ENCODE measurements around the gene POLR1C. TPM values are rescaled to one million over a fixed set of nuclear protein-coding genes. Genes with fewer than 3 reads are reported as not detected.
A peak's percentile ranks its signal among the peaks of the same experiment; 100 is the strongest.
"Not testable (repeated sequence)": the region's sequence is repeated elsewhere in the genome, so short reads cannot be mapped to it uniquely, and the experiment has no call there.

POLR1C gene
- total RNA-seq, 1 donor from 2014 or later, result 91.7 TPM

- peaks cover 63% of the 10 kb centered on the region for H3K36me3 Mint-ChIP-seq (ENCODE audit: low read depth)
- H3K4me3 Mint-ChIP-seq, result no peak overlapping the region
- peaks cover 3% of the 10 kb centered on the region for H3K4me1 Mint-ChIP-seq
- no peaks in the 10 kb centered on the region for H3K27me3 Mint-ChIP-seq
- intact Hi-C loops (cut with micrococcal nuclease), result no loop called here
- DNase-seq, result no peak
- no peak overlapping the region for H3K27ac Mint-ChIP-seq
- no peaks in the 10 kb centered on the region for H3K9me3 Mint-ChIP-seq
Measured at GRCh38 chr6:43532201-43532600, 15.3 kb downstream of the POLR1C start.

GRCh38 chr6:43538986-43539385, 22.1 kb downstream of the POLR1C start:
- H3K27ac Mint-ChIP-seq; H3K4me3 Mint-ChIP-seq; DNase-seq; H3K4me1 Mint-ChIP-seq; H3K9me3 Mint-ChIP-seq; H3K27me3 Mint-ChIP-seq; intact Hi-C loops (cut with micrococcal nuclease): not testable (repeated sequence)
- H3K36me3 Mint-ChIP-seq (ENCODE audit: low read depth), result peaks cover 51% of the 10 kb centered on the region

GRCh38 chr6:43539409-43539808, 22.5 kb downstream of the POLR1C start:
- H3K27me3 Mint-ChIP-seq; H3K4me3 Mint-ChIP-seq; H3K9me3 Mint-ChIP-seq; H3K4me1 Mint-ChIP-seq; DNase-seq; intact Hi-C loops (cut with micrococcal nuclease); H3K27ac Mint-ChIP-seq: not testable (repeated sequence)
- peaks cover 53% of the 10 kb centered on the region for H3K36me3 Mint-ChIP-seq (ENCODE audit: low read depth)

- intact Hi-C loops (cut with micrococcal nuclease), result no loop called here
- Mint-ChIP-seq H3K27ac (no peak overlapping the region), H3K9me3 (no peaks in the 10 kb centered on the region), H3K36me3 (ENCODE audit: low read depth) (peaks cover 54% of the 10 kb centered on the region), H3K4me1 (peaks cover 1% of the 10 kb centered on the region), H3K27me3 (no peaks in the 10 kb centered on the region), H3K4me3 (no peak overlapping the region)
- DNase-seq, result no peak
Measured at GRCh38 chr6:43540507-43540906, 23.6 kb downstream of the POLR1C start.

- no peaks in the 10 kb centered on the region for H3K27me3 Mint-ChIP-seq
- H3K9me3 Mint-ChIP-seq, result no peaks in the 10 kb centered on the region
- peaks cover 64% of the 10 kb centered on the region for H3K36me3 Mint-ChIP-seq (ENCODE audit: low read depth)
- intact Hi-C loops (cut with micrococcal nuclease), result no loop called here
- no peak overlapping the region for H3K27ac Mint-ChIP-seq
- no peak overlapping the region for H3K4me3 Mint-ChIP-seq
- peaks cover 1% of the 10 kb centered on the region for H3K4me1 Mint-ChIP-seq
- DNase-seq, result no peak
Measured at GRCh38 chr6:43541774-43542471, 25.0 kb downstream of the POLR1C start.

- Mint-ChIP-seq H3K36me3 (ENCODE audit: low read depth) (peaks cover 63% of the 10 kb centered on the region), H3K4me1 (peaks cover 1% of the 10 kb centered on the region), H3K27me3 (no peaks in the 10 kb centered on the region)
Measured at GRCh38 chr6:43544461-43544860, 27.6 kb downstream of the POLR1C start.

GRCh38 chr6:43547222-43547621, 30.3 kb downstream of the POLR1C start:
- peaks cover 1% of the 10 kb centered on the region for H3K4me1 Mint-ChIP-seq
- H3K4me3 Mint-ChIP-seq, result no peak overlapping the region
- H3K36me3 Mint-ChIP-seq (ENCODE audit: low read depth), result peaks cover 70% of the 10 kb centered on the region
- no peak overlapping the region for H3K27ac Mint-ChIP-seq
- no peaks in the 10 kb centered on the region for H3K27me3 Mint-ChIP-seq
- no peak for DNase-seq
- no peaks in the 10 kb centered on the region for H3K9me3 Mint-ChIP-seq
- intact Hi-C loops (cut with micrococcal nuclease), result no loop called here

More at GRCh38 chr6:43544461-43544860, 27.6 kb downstream of the POLR1C start:
- Mint-ChIP-seq H3K4me3 (no peak overlapping the region), H3K9me3 (no peaks in the 10 kb centered on the region), H3K27ac (no peak overlapping the region)
- DNase-seq, result no peak
- intact Hi-C loops (cut with micrococcal nuclease), result no loop called here

- H3K4me1 Mint-ChIP-seq; H3K27ac Mint-ChIP-seq; intact Hi-C loops (cut with micrococcal nuclease); H3K27me3 Mint-ChIP-seq; H3K9me3 Mint-ChIP-seq; H3K4me3 Mint-ChIP-seq; DNase-seq: not testable (repeated sequence)
- H3K36me3 Mint-ChIP-seq (ENCODE audit: low read depth), result peaks cover 74% of the 10 kb centered on the region
Measured at GRCh38 chr6:43557620-43558019, 40.7 kb downstream of the POLR1C start.

- Mint-ChIP-seq H3K4me3 (no peak overlapping the region), H3K27me3 (no peaks in the 10 kb centered on the region), H3K9me3 (no peaks in the 10 kb centered on the region), H3K4me1 (no peaks in the 10 kb centered on the region), H3K27ac (no peak overlapping the region), H3K36me3 (ENCODE audit: low read depth) (peaks cover 71% of the 10 kb centered on the region)
- no peak for DNase-seq
- intact Hi-C loops (cut with micrococcal nuclease), result no loop called here
Measured at GRCh38 chr6:43559328-43559727, 42.4 kb downstream of the POLR1C start.

GRCh38 chr6:43570876-43571441, 54.1 kb downstream of the POLR1C start:
- Mint-ChIP-seq H3K9me3 (no peaks in the 10 kb centered on the region), H3K27ac (peak overlapping the region; percentile 88), H3K4me3 (peak overlapping the region; percentile 36), H3K36me3 (ENCODE audit: low read depth) (peaks cover 62% of the 10 kb centered on the region), H3K4me1 (peaks cover 27% of the 10 kb centered on the region), H3K27me3 (no peaks in the 10 kb centered on the region)
- peak; percentile 70 for DNase-seq
- intact Hi-C loops (cut with micrococcal nuclease), result loop anchor here (10.0 kb wide), 2 partner anchors 186 to 674 kb away; partner anchors contain the start of gene HSP90AB1

Other genes starting within 250 kb of the POLR1C start
- not detected in 2 replicates for gene SLC22A7, start 218.8 kb upstream of the POLR1C start, total RNA-seq
- 0.43 and 0.79 TPM in 2 replicates for gene CRIP3, start 208.3 kb upstream of the POLR1C start, total RNA-seq
- 9.3 and 10.3 TPM in 2 replicates for gene ZNF318, start 147.4 kb upstream of the POLR1C start, total RNA-seq
- gene ABCC10, start 89.5 kb upstream of the POLR1C start, total RNA-seq, result 38.2 and 40.0 TPM in 2 replicates
- 1.6 and 2.0 TPM in 2 replicates for gene DLK2, start 61.5 kb upstream of the POLR1C start, total RNA-seq
- gene TJAP1, start 39.5 kb upstream of the POLR1C start, total RNA-seq, result 40.7 and 41.1 TPM in 2 replicates
- 0.14 and 0.51 TPM in 2 replicates for gene LRRC73, start 6.7 kb upstream of the POLR1C start, total RNA-seq
- gene YIPF3, start 163 bp upstream of the POLR1C start, total RNA-seq, result 47.7 and 52.1 TPM in 2 replicates
- 143 and 145 TPM in 2 replicates for gene XPO5, start 58.9 kb downstream of the POLR1C start, total RNA-seq
- gene POLH, start 59.1 kb downstream of the POLR1C start, total RNA-seq, result 34.2 and 37.9 TPM in 2 replicates
- 69.4 and 70.3 TPM in 2 replicates for gene GTPBP2, start 112.2 kb downstream of the POLR1C start, total RNA-seq
- 36.3 and 40.2 TPM in 2 replicates for gene MAD2L1BP, start 118.8 kb downstream of the POLR1C start, total RNA-seq
- not detected in 2 replicates for gene RSPH9, start 127.9 kb downstream of the POLR1C start, total RNA-seq
- gene MRPS18A, start 170.7 kb downstream of the POLR1C start, total RNA-seq, result 47.4 and 50.1 TPM in 2 replicates

All from activated CD4-positive, alpha-beta T cell treated with anti-CD3 and anti-CD28 coated beads, Interleukin-2, amount 10 ng/mL, durations not matched to agents 24 days and 14 days (primary cell).